Measurements from ENCODE around the gene RANBP3.
A peak's percentile ranks its signal among the peaks of the same experiment; 100 is the strongest.

The RANBP3 gene

DNA sequence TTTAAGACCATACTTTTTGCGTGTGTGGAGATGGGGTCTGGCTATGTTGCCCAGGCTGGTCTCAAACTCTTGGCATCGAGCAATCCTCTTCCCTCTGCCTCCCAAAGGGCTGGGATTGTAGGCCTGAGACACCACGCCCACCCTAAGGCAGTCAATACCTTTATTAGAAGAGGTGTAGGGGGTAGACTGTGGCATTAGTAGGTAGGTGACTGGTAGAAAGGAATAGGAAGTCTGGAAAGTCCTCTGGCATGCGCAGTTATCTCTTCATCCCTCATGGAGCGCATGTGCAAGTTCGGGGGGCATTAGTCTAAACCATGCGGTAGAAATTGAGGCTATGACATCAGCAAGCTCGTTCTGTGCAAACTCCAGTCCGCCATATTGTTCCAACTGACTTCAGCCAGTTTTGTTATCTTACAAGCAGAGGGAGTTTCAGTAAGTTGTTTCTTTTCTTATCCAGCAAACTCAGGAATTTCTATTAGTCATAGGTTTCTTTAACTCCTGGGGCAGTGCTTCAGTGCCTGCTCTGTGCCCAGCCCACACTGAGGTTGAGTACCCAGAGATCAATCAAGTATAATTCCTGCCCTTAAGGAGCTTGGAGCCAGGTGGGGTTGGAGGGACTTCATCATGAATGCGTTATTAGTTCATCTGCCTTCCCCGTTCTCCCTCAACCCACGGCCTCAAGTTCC, 7.3 kb upstream of the RANBP3 start:
- no peak for DNase-seq

DNA sequence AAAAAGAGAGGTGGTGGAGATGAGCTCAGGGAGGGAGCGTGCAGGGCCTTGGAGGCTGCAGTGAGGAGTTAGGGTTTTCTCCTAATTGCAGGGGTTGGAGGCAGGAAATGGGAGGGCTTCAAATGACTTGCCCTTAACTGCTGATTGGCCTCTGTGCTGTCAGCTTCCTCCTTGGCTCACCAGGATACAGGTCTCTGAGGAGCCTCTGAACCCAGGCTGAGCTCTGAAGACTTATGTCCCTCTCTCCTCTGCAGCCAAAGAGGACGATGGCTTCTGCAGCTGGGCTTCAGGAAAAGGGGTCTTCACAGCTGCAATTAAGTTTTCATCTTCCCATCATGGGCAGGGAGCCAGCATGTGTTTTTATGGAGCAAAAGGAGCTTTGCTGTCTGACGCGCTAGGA, 6.7 kb upstream of the RANBP3 start:
- DNase-seq, result no peak

DNA sequence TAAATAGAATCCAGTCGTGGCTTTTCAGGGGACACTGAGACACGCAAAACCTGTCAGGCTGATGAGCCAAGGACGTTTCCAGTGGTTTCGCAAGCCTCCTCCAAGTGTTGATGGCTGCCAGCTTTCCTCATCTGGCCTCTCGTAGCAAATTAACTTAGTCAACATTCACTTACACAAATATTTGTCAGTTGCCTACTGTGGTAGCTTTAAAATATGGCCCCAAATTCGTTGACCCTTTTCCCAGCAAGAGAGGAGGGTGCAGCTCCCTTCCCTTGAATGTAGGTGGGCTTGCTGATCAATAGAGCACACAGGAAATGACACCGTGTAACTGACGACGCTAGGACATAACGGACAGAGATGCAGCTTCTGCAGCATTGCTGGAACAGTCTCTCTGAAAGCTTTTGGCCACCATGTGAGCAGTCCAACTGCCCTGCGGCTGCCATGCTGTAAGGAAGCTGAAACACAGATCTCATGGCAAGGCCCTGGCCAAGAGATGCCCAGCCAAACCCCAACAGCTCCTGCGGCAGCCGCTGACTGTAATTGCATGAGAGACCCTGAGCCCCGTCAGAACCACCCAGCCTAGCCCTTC, 5.5 kb upstream of the RANBP3 start:
- DNase-seq, result peak in 1 of 2 donors; percentile 28

DNA sequence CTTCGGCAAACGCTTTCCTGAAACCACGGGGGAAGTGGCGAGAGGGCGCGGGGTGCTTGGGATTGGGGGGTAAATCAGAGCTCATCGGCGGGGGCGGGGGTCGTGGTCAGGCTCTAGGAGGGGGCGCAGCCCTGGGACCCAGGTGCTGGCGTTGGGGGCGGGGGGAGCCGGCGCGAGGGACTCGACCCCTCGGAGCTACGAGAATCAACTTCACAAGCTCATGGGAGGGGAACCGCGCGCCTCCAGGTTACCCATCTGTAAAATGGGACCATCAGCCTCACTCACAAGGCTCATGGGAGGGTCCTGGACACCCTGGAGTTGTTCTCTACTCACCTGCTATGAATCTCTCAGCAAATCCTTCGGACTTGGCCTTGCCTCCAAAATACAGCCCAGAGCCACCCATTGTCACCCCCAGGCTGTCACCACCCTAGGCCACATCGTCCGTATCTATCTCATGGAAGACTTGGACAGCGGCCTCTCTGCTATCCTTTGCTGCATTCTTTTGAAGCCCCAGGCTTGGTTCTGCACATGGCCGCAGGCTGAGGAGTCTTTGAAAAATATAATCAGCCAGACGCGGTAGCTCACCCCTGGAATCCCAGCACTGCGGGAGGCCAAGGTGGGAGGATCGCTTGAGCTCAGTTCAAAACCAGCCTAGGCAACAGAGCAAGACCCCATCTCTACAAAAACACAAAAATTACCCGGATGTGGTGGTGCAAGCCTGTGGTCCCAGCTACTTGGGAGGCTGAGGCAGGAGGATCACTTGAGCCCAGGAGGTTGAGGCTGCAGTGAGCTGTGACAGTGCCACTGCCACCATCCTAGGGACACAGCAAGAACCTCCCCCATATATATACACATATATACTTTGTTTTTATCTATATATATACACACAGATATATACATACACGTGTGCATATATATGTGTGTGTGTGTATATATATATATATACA, 939 bp upstream of the RANBP3 start:
- no peak for DNase-seq

DNA sequence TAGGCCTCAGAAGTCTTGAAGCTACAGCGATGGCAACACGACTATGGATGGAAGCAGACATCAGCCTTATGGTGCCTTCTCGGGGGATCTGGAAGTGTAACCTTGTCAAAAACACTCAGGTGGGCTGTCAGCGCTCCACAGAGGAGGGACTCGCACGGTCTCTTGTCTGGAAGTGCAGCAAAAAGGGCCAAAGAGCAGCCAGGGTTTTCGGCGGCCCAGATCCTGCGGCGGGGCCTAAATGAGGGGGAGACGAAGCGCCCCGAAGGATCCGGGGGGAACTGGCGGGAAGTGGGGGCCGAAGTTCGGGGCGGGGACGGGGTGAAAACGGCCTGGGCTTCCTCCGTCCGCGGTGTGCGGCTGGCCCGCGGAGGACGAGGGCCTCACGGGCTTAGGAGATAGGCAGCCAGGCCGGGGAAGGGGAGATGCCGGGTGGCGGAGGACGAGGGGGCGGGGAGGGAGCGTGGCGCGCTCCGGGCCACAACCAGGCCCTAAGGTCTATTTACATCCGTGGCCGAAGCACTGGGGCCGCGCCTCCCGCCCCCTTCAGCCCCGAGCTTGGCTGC, 637 bp downstream of the RANBP3 start:
- DNase-seq, result no peak

DNA sequence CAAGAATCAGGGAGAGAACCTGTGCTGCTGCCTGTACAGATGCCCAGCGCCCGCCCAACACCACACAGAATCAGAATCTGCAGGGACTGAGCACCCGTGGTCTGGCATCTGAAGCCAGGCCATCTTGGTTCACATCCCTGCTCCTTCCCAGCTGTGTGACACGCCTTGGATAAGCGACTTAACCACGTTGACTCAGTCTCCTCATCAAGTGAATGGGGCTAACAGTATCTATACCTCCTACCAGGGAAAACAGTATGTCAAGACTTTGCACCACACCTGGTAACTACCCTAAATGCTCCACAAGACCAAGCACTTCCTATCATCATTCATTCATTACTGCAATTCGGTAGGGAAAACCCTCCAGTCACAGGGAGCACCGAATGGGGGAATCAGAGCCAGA, 1.2 kb downstream of the RANBP3 start:
- DNase-seq, result no peak

DNA sequence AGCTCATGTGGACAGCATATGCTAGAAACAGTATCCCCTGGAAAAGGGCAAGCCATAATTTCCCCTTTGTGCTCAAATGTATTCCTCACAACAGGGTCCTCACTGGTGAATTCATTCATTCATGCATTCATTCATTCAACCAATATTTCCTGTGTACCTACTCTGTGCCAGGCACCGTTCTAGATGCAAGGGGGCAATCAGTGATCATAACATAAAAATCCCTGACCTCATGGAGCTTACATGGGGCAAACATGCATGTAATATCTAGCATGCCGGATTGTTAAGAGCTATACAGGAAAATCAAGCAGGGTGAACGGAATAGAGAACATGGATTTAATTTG, 2.6 kb downstream of the RANBP3 start:
- DNase-seq, result no peak

DNA sequence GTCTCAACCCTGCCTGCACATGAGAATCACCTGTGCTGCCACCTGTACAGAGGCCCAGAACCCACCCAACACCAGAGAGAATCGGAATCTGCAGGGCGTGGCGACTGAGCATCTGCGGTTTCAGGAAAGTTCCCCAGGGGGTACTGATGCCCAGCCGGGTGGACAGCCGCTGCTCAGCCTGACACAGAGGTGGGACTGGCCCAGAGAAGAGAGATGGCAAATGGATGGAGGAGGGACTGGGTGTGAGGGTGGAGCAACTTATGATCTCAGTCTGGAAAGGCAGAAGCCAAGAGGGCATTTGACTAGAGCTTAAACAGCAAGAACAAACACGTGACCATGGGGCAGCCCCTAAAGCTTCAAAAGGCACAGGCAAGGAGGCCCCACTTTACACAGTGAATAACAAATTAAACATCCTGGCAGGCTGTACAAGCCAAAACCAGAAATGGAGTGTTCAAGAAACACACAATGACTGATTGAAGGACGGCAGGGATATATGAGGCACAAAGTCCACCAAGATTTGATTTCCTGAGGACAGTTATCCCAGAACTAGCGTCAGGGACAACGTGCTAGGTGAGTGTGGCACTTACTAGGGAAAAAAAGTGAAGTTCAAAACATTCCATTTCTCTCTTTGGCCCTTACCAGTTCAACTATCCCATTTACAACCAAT, 3.1 kb downstream of the RANBP3 start:
- no peak for DNase-seq

DNA sequence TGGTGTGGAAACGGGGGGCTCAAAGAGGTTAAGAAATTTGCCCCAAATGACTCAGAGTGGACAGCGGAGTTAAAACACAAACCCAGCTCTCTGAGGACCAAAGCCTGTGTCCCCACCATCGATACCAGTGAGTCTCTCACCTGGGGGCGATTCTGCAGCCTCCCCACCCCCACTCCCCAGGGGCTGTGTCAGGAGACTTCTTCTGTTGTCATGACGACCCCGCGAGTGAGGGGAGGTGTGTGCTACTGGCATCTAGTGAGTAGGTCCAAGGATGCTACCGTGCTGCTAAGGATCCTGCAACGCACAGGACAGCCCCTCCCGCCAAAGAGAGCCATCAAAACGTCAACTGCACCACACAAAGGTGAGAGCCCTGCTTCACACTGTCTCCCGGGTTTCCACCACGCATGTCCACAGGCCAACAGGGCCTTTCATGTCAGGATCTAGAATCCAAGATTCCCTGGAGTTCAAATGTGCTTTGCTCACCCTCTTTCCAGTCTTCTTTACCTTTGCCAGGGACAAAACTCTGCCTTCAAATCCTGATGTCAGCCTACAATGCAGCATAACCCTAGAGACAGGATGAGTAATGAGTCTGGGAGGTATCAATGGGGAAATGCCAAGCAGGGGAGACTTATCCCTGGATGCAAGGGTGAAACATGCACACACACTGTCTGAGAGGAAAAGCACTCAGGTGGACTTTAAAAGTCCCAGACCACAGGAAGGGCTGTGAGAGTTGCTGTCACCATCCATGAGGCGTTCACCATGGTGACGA, 3.9 kb downstream of the RANBP3 start:
- DNase-seq, result no peak

DNA sequence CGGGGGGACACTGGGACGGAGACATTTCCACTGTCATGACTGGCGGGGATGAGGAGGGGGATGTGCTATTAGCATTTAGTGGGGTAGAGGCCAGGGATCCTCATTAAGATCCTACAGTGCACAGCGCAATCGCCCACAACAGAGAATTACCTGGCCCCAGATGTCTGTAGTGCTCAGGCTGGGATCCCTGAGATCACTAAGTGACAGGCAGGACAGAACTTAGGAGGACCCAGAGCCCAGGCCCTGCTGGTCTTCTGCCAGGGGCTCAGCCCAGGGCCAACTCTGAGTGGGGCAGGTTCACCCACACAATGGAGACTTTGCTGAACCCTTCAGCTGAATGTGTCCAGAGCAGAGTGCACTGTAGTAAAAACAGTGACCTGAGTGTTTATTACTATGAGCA, 4.6 kb downstream of the RANBP3 start:
- no peak for DNase-seq

DNA sequence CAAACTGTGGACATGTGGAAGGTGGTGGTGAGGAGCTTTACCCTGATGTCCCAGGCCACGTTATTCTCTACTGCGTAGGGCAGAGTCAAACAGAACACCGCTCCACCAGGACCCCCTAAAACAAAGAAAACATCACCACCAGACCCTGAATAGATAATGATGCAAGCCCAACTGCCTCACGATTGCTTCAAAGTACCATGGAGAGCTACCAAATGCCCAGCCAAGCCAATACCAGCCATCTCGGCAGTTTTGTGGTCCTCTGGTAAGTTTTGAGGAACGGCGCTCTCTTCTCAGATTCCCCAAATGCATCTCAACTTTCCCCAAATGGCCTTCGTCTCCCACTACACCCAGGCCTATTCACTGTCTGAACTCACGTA, 5.6 kb downstream of the RANBP3 start:
- DNase-seq, result no peak

DNA sequence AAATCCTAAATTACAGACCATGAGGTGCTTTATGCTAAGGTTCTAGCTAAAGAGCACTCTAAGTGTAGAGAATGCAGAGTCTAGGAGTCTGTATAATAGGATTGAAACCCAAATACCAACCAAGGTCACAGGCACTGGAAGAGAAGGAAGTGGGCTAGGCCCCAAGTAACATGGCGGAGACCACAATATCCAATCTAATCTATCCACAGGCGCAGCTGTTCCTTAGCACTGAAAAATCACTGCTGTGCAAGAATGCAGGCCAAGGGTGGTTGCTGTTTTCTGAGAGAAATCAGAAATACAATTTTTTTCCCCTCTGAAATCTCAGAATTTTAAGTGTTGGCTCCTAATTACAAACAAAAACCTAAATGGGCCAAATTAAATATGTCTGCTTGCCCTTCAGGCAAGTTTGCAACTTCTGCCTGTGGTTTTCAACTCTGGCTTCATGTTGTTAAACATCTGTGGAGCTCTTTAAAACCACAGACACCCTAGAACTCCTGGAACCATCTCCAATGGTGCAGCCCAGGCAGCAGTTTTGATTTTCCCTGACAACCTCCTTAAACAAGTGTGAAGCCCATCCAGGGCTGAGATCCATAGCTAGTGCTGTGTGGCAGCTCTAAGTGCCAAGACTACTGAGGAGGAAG, 6.1 kb downstream of the RANBP3 start:
- no peak for DNase-seq

DNA sequence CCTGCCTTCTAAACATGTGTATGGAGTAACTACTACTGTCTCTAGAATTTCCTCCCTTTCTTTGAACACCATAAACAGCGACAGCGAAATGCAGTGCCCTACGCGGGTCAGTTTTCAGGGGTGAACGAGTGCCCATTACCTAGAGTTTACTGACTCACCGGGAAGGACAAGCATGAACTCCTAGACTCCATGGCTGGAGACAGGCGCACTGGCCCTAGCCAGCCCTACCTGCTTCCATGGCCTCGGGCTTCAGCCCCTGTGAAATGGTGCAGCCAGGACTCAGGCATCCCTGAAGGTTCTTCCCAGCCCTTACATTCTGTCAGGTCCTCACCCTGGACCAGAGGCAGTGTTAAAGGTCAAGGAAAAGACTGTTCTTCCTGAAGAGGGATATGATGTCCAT, 8.5 kb downstream of the RANBP3 start:
- no peak for DNase-seq

DNA sequence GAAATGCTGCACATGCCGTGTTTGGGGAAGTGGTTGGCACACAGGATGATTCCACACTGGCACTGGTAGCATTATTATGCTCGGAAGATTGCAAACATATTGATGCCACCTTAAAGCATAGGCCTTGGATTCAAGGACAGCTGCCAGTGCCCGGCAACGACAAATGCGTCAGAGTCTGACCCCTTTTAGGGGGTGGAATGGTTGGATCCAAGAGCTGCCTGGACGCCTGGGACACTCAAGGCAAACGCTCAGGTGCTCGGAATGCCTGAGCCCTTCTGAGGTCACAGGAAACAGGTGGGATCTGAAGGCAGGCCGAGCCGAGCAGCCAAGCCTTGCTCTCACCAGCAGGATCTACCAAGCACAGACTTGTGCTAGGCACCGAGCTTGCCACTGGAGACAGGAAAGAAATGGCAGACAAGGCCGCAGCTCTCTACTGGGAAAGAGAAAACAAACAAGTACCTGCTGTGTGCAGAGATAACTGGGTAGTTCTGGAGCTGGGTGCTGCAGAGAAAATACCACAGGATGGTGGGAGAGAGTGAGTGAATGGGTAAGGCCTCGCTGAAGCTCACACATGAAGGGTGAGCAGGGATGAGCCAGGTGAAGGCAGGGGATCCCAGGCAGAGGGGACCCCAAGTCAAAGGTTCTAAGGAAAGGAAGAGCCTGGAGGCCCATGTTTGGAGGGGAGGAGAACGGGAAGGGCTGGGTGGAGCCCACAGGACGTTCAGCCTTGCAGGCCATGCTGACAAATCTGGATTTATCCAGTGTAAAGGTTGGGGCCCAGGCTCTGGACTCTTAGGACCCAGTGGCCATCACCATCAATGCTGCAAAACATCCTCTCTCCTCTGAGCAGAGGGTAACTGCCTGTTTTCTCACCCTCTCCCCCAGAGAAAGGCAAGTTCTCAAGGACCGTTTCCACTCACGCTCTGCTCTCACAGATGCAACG, 9.2 kb downstream of the RANBP3 start:
- DNase-seq, result no peak

DNA sequence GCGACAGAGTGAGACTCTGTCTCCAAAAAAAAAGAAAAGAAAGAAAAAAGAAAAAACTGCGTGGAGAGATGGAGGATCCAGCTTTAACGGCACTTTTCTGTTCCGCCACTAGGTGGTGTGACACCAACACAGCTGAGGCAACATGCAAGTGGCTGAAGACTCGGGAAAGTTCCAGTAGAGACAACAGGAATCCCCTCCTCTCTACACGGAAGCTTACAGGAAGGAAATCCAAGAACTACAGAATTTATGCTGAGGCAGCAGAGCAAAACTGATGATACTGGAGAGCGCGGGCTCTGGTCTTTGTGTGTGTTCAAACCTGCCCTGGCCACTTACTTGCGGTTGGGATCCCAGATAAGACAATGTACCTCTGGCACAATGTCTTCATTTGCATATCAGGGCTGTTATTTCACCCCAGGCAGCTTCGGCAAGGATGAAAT, 9.9 kb downstream of the RANBP3 start:
- peak; percentile 49 to 58 for DNase-seq

DNA sequence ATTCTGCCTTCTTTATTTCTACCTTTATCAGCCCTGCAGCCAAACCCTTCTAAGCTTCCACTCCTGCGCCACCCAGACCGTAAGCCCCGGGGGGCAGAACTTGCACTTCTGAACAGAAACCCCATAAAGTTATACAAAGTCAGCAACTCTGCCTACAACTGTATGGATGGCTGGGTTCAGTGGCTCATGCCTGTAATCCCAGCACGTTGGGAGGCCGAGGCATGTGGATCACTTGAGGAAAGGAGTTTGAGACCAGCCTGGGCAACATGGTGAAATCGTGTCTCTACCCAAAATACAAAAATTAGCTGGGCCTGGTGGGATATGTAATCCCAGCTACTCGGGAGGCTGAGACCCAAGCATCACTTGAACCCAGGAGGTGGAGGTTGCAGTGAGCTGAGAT, 10.4 kb downstream of the RANBP3 start:
- no peak for DNase-seq

DNA sequence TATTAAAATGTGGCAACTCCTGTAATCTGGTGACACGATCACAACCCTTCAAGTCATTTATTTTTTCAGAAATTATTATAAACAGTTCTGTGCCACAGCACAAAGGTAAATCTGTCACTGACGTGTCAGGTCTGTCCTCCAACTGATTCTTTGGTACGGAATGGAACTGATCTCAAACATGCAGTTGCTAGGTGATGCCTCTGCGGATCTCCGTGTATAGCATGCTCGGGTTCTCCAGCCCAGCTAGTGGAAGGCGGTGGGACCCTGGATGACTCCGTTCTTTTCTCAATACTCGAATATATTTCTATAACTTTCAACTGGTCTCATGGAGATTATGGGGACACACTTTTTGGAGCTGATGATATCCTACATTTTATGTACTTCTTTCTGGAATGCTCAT, 11.0 kb downstream of the RANBP3 start:
- DNase-seq, result no peak

DNA sequence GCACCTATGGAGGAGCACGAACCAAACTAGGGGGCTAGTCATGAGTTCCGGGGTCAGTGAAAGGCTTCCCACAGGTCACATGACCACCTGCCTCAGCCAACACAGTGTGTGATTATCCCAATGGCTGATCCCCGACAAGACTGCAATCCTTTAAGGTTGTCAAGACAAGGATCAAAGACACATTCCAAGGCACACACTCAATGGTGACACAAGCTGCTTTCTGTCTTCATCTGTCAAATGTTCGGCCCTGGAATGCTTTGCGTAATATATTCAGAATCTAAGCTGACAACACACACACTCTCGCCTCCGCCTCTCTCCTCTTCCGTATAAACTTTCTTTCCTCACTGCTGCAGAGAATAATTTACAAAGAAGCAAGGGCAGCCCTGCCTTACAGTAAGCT, 11.7 kb downstream of the RANBP3 start:
- no peak for DNase-seq

DNA sequence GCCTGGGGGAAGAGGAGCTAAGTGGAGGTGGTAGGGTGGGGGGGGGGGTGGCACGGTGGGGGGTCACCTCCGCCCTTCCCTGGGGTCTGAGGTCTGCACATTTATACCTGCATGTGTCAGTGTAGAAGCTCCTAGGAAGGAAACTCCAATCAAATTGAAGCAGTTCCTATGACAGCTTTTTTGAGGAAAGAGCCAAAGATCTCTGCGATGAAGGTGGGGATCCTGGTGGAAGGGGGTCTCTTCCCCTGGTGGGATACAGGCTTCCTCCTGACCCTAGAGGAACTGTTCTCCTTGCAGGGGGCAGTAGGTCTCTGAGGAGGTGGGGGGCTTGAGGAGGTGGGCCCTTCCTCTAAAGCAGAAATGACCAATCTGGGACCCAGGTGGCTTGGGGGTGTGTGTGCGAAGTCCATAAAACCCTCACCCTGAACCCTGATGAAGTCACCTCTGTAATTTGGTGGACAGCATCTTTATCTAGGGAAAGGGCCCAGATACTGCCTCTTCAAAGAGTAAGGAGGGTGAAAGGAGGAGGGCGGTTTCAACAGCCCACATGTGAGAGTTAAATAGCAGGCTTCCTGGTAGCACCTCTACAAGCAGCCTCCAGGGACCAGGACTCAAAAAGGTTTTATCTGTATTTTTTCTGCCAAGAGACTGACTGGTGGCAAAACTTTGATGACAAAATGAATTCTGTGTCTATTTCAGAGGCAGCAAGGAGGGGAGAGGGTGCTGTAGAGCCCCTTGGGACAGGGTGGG, 12.9 kb downstream of the RANBP3 start:
- no peak for DNase-seq

DNA sequence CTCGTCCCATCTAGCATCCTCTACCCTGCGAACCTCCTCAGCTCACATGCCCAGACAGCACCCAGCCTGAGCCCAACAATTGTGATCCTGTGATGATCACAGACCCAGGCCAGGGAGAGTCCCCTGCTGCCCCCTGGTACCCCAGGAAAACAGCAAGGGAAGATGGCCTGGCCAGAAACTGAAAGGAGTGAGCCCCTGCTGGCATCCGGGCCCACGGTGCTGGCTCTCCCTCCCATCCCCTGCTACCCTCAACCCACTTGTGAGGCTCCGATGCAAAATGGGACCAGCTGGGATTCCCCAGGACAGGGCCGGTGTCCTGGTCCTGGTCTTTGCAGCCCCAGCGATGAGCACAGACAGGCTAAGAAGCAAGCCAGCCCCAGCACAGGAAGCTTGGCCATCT, 14.1 kb downstream of the RANBP3 start:
- no peak for DNase-seq

Measured in inflammatory macrophage (primary cell).